Esophagus muscularis mucosa (tissue), 4 donors: ENCODE results near the gene CNTFR.

Experiments used
- CTCF ChIP-seq, 3 experiments: fragments of 200-600 bp in 2 of 3; fragments of 450-650 bp in 1 of 3; sonication (generic) in 2 of 3; IDR thresholded peaks; one replicate each; pipeline ENCODE4 v1.5.1; 2017 to 2019; ENCODE audit warnings: antibody characterized with exemption in 3 of 3, mild to moderate bottlenecking in 2 of 3, moderate library complexity in 1 of 3
- EP300 ChIP-seq: sonication (generic); formaldehyde crosslinking; IDR thresholded peaks from one replicate; pipeline ENCODE4 v1.6.1; 2017; ENCODE audit warnings: antibody characterized with exemption
- POLR2A ChIP-seq: fragments of 450-650 bp; IDR thresholded peaks from one replicate; pipeline ENCODE4 v1.6.1; 2017; ENCODE audit warnings: antibody characterized with exemption, moderate library complexity, mild to moderate bottlenecking, low read depth
- POLR2AphosphoS5 ChIP-seq, 2 donors: sonication (generic); formaldehyde crosslinking; IDR thresholded peaks; one replicate each; pipeline ENCODE4 v1.6.1; 2017; ENCODE audit warnings: antibody characterized with exemption in 2 of 2

- TF ChIP-seq CTCF (IDR thresholded peaks at IDR 0.05) (no peak), EP300 (no peak), POLR2A (no peak), POLR2AphosphoS5 (IDR thresholded peaks at IDR 0.05) (no peak)
Observed at GRCh38 chr9:34503406-34503805, 86.1 kb downstream of the CNTFR start.
